ENCODE data around the gene EFHC1. TPM values are rescaled to one million over a fixed set of nuclear protein-coding genes. Genes with fewer than 3 reads are reported as not detected.

The EFHC1 gene
- total RNA-seq, 1 donor from 2014 or later, result 1.6 TPM

DNA sequence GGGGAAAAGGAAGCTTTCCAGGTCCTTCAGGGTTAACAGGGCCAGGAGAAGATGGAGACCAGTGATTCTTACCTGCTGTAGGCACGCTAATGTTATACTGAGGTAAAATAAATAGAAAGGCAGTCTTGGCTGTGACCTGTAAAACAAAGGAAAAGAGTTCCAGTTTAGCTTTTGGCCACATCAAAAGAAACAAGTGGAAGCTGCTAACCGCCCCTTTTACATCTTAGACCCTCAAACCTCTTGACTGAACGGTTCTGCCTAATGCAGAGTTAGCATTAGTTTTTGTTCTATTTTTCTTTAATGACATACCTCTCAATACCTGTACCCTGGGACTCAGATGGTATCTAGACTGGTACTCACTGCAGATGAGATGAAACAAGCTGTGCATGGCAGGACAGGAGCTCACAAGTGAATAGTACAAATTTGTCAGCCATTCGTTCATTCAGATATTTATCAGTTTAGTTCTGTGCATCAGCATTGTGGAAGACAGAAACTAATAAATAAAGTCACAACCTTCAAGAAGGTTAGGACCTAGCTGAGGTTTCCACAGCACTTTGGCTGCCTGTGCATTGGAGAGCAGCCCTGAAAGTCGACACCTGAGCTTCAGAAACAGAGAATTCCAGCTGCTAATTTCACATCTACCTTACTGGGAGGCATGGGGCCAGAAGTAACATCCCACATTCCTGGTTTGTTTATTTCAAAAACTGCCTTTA is 115.7 kb downstream of the EFHC1 start:
- intact Hi-C loops (cut with micrococcal nuclease), result loop anchor here (1.0 to 5.0 kb wide), 5 partner anchors 39 to 374 kb away; partner anchors contain the start of gene EFHC1
- no peaks in the 10 kb centered on the region for H3K9me3 Mint-ChIP-seq
- H3K4me1 Mint-ChIP-seq (ENCODE audit: low read depth), result peaks cover 51% of the 10 kb centered on the region
- no peak overlapping the region for H3K4me3 Mint-ChIP-seq (ENCODE audit: low read depth)
- no peaks in the 10 kb centered on the region for H3K27me3 Mint-ChIP-seq (ENCODE audit: low read depth)
- no peak for DNase-seq (ENCODE audit: low spot score)
- peaks cover 5% of the 10 kb centered on the region for H3K36me3 Mint-ChIP-seq (ENCODE audit: low read depth)
- peak overlapping the region; percentile 82 for H3K27ac Mint-ChIP-seq

DNA sequence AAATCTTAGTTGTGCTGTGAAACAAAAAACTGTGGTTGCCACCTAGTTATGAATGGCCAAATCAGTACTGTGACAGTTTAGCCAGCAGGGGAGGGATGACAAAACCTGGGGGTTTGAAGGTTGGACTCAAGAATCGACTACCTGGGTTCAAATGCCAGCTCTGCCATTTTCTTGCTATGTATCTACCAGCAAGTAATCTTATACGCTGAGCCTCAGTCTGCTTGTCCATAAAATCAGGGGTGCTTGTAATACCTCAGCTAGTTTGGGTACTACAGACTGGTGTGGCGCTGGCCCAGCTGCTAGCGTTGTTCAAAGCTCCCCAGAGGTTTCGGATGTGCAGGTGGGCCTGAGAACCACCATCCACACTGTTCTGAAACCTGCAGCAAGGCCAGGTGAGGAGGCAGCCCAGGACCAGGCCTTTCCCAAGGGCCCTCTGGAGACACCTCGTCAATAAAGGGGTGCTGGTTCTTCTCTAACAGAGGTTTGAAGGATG is 116.3 kb downstream of the EFHC1 start:
- H3K27me3 Mint-ChIP-seq (ENCODE audit: low read depth), result no peaks in the 10 kb centered on the region
- intact Hi-C loops (cut with micrococcal nuclease), result loop anchor here (2.0 to 5.0 kb wide), 4 partner anchors 101 to 374 kb away; partner anchors contain the start of gene EFHC1
- H3K4me3 Mint-ChIP-seq (ENCODE audit: low read depth), result no peak overlapping the region
- H3K36me3 Mint-ChIP-seq (ENCODE audit: low read depth), result peaks cover 5% of the 10 kb centered on the region
- no peak for DNase-seq (ENCODE audit: low spot score)
- no peak overlapping the region for H3K27ac Mint-ChIP-seq
- H3K9me3 Mint-ChIP-seq, result no peaks in the 10 kb centered on the region
- peaks cover 51% of the 10 kb centered on the region for H3K4me1 Mint-ChIP-seq (ENCODE audit: low read depth)

DNA sequence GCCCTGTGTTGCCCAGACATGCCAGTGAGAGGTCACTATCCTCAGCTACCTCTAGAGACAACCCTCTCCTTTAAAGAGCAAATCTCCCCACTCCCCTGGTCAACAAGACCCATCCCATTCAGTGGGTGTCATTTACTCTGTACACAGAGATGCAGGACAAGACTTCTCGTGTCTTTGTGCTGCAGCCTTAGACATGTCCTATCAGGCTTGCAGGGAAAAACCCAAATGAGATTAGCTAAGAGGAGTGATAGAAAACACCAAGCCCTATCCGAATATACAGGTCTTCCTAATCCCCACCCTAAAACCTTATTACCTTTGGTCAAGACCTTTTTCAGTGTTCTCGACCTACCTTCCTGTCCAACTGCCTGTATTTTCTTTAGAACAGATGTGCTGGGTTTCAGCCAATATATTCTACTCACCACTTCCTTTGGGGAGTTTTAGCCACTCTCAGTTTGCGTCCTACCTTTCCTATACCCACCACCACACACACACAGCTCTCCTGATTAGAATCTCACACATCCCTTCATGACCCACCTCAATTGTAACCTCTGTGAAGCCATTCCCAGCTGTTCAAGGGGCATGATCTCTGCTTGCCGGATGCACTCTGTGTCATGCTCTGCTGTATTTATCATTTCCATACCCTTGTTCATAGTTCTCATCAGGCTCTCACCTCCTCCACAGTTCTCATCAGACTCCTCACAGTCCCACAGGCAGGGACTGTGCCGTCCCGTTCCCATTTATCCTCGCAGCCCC is 117.0 kb downstream of the EFHC1 start:
- H3K4me3 Mint-ChIP-seq (ENCODE audit: low read depth), result no peak overlapping the region
- H3K27me3 Mint-ChIP-seq (ENCODE audit: low read depth), result no peaks in the 10 kb centered on the region
- intact Hi-C loops (cut with micrococcal nuclease), result loop anchor here (1.0 to 5.0 kb wide), 5 partner anchors 44 to 375 kb away; partner anchors contain the start of gene EFHC1
- DNase-seq (ENCODE audit: low spot score), result peak; percentile 18
- peaks cover 5% of the 10 kb centered on the region for H3K36me3 Mint-ChIP-seq (ENCODE audit: low read depth)
- H3K9me3 Mint-ChIP-seq, result no peaks in the 10 kb centered on the region
- peak overlapping the region; percentile 19 for H3K27ac Mint-ChIP-seq
- H3K4me1 Mint-ChIP-seq (ENCODE audit: low read depth), result peaks cover 51% of the 10 kb centered on the region

DNA sequence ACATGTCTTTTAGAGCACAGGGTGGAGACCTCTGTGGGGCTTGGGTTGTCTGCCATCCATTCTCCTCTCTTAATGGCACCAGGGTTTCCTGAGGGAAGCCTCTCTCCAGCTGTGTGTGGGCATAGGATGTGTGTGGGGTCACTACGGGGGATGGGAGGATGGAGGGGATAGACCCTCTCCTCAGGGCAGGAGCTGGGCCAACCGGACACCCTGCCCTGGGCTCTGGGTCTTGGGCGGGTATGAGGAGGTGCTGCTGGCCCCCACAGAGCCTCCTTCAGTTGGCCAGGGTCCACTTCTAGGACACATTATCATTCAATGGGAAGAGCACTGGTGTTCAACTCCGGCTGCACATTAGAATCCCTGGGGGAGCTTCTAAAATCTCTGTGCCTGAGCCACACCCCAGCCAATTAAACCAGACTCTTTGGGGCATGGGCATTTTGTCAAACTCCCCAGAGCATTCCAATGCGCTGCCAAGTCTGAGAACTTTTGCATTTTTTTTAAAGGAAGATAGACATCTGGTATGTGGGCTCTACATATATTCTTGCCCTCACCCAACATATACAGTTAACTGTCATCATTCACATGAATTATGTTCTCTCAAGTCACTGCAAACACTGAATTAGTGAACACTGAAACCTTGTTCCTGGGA is 118.2 kb downstream of the EFHC1 start:
- Mint-ChIP-seq H3K36me3 (ENCODE audit: low read depth) (peaks cover 5% of the 10 kb centered on the region), H3K27me3 (ENCODE audit: low read depth) (no peaks in the 10 kb centered on the region), H3K4me1 (ENCODE audit: low read depth) (peaks cover 51% of the 10 kb centered on the region), H3K27ac (peak overlapping the region; percentile 19), H3K4me3 (ENCODE audit: low read depth) (no peak overlapping the region), H3K9me3 (no peaks in the 10 kb centered on the region)
- DNase-seq (ENCODE audit: low spot score), result no peak
- intact Hi-C loops (cut with micrococcal nuclease), result loop anchor here (5.0 kb wide), 3 partner anchors 99 to 376 kb away; no protein-coding TSS in a partner anchor

DNA sequence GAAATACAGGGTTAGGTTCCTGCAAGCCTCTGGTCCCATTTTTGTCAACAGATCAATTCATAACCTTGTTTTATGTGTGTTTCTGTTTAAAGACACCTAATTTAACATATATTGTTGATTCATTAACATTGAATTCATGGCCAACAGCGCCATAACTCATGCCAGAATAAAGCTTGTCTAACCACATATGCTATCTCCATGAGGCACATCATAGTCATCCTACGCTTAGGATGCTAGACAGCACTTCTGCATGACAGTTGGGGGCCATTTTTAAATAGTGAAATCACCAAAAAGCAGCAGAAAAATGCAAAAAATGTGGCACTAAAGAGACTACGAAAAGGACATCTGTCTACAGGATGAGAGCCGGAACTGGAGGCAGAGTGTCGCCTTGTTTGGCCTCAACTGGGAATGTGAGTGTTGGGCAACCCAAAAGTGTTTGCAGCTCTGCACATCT is 118.8 kb downstream of the EFHC1 start:
- Mint-ChIP-seq H3K9me3 (no peaks in the 10 kb centered on the region), H3K27me3 (ENCODE audit: low read depth) (no peaks in the 10 kb centered on the region), H3K36me3 (ENCODE audit: low read depth) (peaks cover 5% of the 10 kb centered on the region), H3K4me1 (ENCODE audit: low read depth) (peaks cover 51% of the 10 kb centered on the region), H3K27ac (no peak overlapping the region), H3K4me3 (ENCODE audit: low read depth) (no peak overlapping the region)
- intact Hi-C loops (cut with micrococcal nuclease), result loop anchor here (5.0 kb wide), 3 partner anchors 98 to 377 kb away; no protein-coding TSS in a partner anchor
- no peak for DNase-seq (ENCODE audit: low spot score)

DNA sequence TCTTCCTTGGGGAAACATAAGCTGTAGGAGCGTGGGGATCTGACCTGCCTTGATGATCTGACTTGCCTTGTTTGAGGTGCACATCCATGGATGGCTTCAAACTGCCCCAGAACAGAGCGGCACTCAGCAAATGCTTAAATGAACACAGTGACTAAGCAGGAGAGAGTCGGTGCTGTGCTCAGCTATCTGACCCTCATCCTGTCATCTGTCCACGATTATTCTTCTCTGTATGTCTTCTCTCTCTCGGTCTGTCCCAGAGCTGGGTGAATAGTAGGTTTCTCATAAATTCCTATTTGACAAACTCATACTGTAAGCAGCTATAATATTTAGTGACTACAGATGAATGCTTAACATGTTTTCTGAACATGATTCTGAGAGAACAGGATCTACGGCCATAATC is 119.5 kb downstream of the EFHC1 start:
- Mint-ChIP-seq H3K27me3 (ENCODE audit: low read depth) (no peaks in the 10 kb centered on the region), H3K4me3 (ENCODE audit: low read depth) (no peak overlapping the region), H3K36me3 (ENCODE audit: low read depth) (peaks cover 5% of the 10 kb centered on the region), H3K27ac (no peak overlapping the region), H3K9me3 (no peaks in the 10 kb centered on the region), H3K4me1 (ENCODE audit: low read depth) (peaks cover 51% of the 10 kb centered on the region)
- intact Hi-C loops (cut with micrococcal nuclease), result loop anchor here (5.0 kb wide), 3 partner anchors 98 to 377 kb away; no protein-coding TSS in a partner anchor
- DNase-seq (ENCODE audit: low spot score), result no peak

DNA sequence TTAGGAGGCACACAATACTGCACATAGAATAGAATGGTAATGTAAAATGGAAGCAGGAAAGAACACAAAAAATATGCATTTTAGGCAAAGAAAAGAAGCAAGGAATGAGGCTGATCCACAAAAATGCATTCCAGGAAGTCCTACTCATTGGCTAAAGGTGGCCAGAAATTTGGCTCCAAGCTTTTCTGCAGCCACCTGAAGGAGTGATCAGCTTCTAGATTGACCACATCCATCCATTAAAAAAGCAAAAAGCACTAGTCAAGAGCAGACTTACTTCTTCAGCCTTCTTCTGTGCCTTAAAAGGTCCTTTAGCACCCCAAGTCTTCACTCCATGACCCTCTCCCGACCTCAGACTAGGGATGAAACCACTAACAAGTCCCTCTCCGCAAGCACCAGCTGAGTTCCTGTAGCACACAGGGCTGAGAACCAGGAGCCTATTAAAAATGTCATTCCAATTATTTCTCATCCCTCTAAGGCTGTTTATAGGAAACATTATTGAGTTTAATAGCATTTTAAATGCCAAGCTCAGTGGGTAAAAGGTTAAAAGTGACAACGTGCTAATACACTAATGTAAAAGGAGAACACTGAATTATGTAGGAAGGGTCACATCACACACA is 120.3 kb downstream of the EFHC1 start:
- Mint-ChIP-seq H3K27me3 (ENCODE audit: low read depth) (no peaks in the 10 kb centered on the region), H3K27ac (no peak overlapping the region), H3K4me3 (ENCODE audit: low read depth) (no peak overlapping the region), H3K9me3 (no peaks in the 10 kb centered on the region), H3K4me1 (ENCODE audit: low read depth) (peaks cover 44% of the 10 kb centered on the region), H3K36me3 (ENCODE audit: low read depth) (peaks cover 3% of the 10 kb centered on the region)
- DNase-seq (ENCODE audit: low spot score), result no peak
- intact Hi-C loops (cut with micrococcal nuclease), result no loop called here

DNA sequence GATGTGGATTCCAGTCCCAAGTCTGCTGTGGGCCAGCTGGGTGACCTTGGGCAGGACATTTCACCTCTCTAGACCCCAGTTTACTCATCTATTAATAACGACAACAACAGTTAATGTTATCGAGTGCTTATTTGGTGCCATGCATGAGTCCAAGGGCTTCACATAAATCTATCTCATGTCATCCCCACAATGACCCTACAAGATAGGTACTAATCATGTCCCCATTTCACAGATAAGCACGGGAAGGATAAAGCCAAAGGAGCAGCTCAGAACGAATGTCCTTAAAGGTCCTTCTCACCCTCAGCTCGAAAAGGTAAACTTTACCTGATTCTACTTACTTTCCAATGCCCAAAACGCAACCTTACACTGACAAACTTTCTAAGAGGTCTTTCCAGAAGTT is 121.0 kb downstream of the EFHC1 start:
- peaks cover 37% of the 10 kb centered on the region for H3K4me1 Mint-ChIP-seq (ENCODE audit: low read depth)
- no peaks in the 10 kb centered on the region for H3K27me3 Mint-ChIP-seq (ENCODE audit: low read depth)
- intact Hi-C loops (cut with micrococcal nuclease), result no loop called here
- peaks cover 3% of the 10 kb centered on the region for H3K36me3 Mint-ChIP-seq (ENCODE audit: low read depth)
- no peak for DNase-seq (ENCODE audit: low spot score)
- no peak overlapping the region for H3K27ac Mint-ChIP-seq
- H3K4me3 Mint-ChIP-seq (ENCODE audit: low read depth), result no peak overlapping the region
- no peaks in the 10 kb centered on the region for H3K9me3 Mint-ChIP-seq

DNA sequence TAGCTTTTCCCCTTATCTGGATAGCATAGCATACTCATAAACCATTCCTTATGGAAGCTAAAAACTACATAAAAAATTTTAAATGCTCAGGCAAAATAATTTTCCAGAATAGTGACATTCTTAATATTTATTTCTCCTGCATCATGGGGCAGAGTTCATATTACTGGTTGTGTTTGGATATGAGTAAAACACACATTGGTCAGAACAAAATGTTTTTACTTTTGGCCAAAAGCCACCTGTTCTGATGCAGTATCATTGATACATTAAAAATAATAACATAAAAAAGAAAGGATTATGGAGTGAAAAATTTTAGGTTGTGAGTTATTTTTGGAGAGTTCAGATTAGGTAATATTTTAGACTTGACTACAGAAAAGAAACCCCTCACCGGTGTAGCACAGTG is 123.1 kb downstream of the EFHC1 start:
- DNase-seq (ENCODE audit: low spot score), result no peak
- Mint-ChIP-seq H3K4me3 (ENCODE audit: low read depth) (no peak overlapping the region), H3K4me1 (ENCODE audit: low read depth) (peaks cover 19% of the 10 kb centered on the region), H3K27me3 (ENCODE audit: low read depth) (no peaks in the 10 kb centered on the region), H3K27ac (no peak overlapping the region), H3K9me3 (no peaks in the 10 kb centered on the region), H3K36me3 (ENCODE audit: low read depth) (peaks cover 3% of the 10 kb centered on the region)
- intact Hi-C loops (cut with micrococcal nuclease), result no loop called here

DNA sequence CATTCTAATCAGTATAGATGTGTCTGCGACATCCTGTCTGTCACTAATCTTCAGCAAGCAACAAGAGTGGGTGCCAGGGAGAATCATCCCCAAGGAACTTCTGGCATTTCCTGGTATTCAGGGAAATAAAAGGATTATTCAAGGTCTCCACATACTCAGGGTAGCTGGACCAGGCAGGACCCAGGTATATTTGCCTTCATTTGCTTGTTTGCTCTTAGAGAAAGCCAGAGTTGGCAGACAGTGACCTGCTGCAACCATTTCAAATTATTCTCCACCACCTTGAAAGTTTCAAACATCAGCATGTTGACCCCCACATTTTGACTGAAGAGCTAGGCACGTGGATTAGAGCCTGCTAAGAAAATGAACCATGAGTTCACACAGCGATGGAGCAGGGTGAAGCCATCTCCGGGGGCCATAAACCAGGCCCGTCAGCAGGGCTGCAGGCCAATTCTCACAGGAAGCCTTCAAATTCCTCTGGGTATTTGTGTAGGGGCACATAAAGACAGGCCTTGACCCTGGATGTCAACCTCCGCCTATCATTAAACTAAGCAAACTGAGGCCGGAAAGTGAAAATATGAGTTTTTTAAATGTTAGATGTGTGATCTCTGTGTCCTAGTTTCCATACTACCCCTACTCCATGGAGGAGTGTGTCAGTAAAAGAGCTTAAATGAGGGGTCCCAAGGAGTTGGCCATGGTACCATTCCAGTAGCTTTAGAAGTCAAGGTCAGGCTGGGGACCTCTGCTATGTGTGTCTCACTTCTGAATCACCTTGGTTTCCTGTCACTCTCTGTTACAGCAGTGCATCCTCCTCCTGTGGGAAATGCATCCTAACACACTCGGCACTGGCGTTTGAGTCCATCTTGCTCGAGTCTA is 123.8 kb downstream of the EFHC1 start:
- intact Hi-C loops (cut with micrococcal nuclease), result no loop called here
- Mint-ChIP-seq H3K9me3 (no peaks in the 10 kb centered on the region), H3K36me3 (ENCODE audit: low read depth) (peaks cover 3% of the 10 kb centered on the region), H3K4me3 (ENCODE audit: low read depth) (no peak overlapping the region), H3K27ac (no peak overlapping the region), H3K4me1 (ENCODE audit: low read depth) (peaks cover 14% of the 10 kb centered on the region), H3K27me3 (ENCODE audit: low read depth) (no peaks in the 10 kb centered on the region)
- no peak for DNase-seq (ENCODE audit: low spot score)

DNA sequence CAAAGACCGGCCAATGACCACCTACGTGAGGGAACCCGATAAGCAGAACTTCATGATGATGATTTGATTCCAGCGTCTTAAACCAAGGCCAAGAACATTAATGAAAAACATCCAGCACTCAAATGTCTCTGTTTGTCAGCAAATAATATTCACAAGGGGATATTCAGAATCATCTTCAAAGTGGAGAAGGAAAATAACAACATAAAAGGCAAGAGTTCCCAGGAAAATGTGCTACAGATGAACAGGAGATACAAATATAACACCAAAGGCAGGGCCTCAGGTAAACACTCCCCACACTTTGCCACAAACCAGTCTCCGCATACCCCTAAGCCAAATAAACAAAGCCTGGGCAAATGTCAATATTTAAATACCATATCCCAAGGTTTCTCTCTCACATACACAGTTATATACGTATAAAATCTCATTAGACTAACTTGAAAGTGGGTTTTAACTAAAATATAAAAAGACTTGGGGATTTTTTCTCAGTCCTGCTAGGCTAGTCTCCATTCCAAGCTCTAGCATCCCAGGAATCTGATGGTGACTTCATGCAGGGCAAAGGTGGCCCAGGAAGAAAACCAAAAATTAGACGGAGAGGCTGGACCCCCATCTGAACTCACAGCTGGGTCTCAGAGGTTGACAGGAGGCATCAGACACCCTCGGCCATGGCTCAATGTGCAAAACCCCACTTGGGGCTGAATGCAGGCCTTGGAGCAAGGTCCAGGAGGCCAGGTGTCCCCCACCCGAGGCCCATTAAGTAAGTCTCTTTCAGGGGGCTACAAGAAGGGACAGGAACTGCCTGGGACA is 124.7 kb downstream of the EFHC1 start:
- Mint-ChIP-seq H3K27me3 (ENCODE audit: low read depth) (no peaks in the 10 kb centered on the region), H3K4me3 (ENCODE audit: low read depth) (no peak overlapping the region), H3K36me3 (ENCODE audit: low read depth) (no peaks in the 10 kb centered on the region), H3K27ac (no peak overlapping the region), H3K9me3 (no peaks in the 10 kb centered on the region), H3K4me1 (ENCODE audit: low read depth) (peaks cover 11% of the 10 kb centered on the region)
- intact Hi-C loops (cut with micrococcal nuclease), result no loop called here
- DNase-seq (ENCODE audit: low spot score), result no peak
